HepG2 (cell line): Measurements from ENCODE around the gene TMCO4. TPM values are rescaled to one million over a fixed set of nuclear protein-coding genes. Genes with fewer than 3 reads are reported as not detected.

Experiments
- FLYWCH1 ChIP-seq: sonication (generic); formaldehyde crosslinking; IDR thresholded peaks from 2 replicates; pipeline ENCODE4 v1.8.1; 2023; ENCODE audit warnings: mild to moderate bottlenecking, missing genetic modification reagents
- HNRNPUL1 ChIP-seq: fragments of 200-400 bp; formaldehyde crosslinking; IDR thresholded peaks from 2 replicates; pipeline ENCODE4 v1.6.1; 2017; ENCODE audit warnings: low read depth, mild to moderate bottlenecking, low read length, moderate library complexity
- POLR2AphosphoS2 ChIP-seq: IDR thresholded peaks from 2 replicates; pipeline ENCODE4 v1.6.1; 2011; ENCODE audit warnings: low read depth, low read length, improper control_type of control experiment
- RBAK ChIP-seq: sonication (generic); formaldehyde crosslinking; IDR thresholded peaks from 2 replicates; pipeline ENCODE4 v1.5.1; 2020; ENCODE audit warnings: mild to moderate bottlenecking, missing genetic modification reagents
- RORA ChIP-seq: sonication (generic); formaldehyde crosslinking; IDR thresholded peaks from 2 replicates; pipeline ENCODE4 v1.5.0; 2020; ENCODE audit warnings: mild to moderate bottlenecking, missing genetic modification reagents, moderate library complexity
- SRSF9 ChIP-seq: fragments of 200-400 bp; formaldehyde crosslinking; IDR thresholded peaks from 2 replicates; pipeline ENCODE4 v1.6.1; 2018; ENCODE audit warnings: borderline replicate concordance, mild to moderate bottlenecking, low read depth, low read length; ENCODE audit not compliant: insufficient read depth, poor library complexity, severe bottlenecking
- ZBTB38 ChIP-seq: sonication (generic); formaldehyde crosslinking; IDR thresholded peaks from 2 replicates; pipeline ENCODE4 v1.5.1; 2020; ENCODE audit warnings: mild to moderate bottlenecking, missing genetic modification reagents
- ZNF12 ChIP-seq: sonication (generic); formaldehyde crosslinking; IDR thresholded peaks from 2 replicates; pipeline ENCODE4 v1.5.0; 2020; ENCODE audit warnings: missing genetic modification reagents
- ZNF34 ChIP-seq: sonication (generic); formaldehyde crosslinking; IDR thresholded peaks from 2 replicates; pipeline ENCODE4 v1.4.0; 2020; ENCODE audit warnings: mild to moderate bottlenecking, missing genetic modification reagents, borderline replicate concordance
- ZNF574 ChIP-seq: sonication (generic); formaldehyde crosslinking; IDR thresholded peaks from 2 replicates; pipeline ENCODE4 v1.4.0; 2020; ENCODE audit warnings: missing genetic modification reagents
- polyA plus RNA-seq, 8 experiments: library from polyadenylated mRNA; depleted of rRNA in 3 of 8; stranded (reverse) in 7 of 8; unstranded in 1 of 8; fragments of >200 nt; fragmentation: Illumina TruSeq in 4 of 8; extraction: Trizol in 4 of 8; gene quantifications; 2 replicates each; pipeline versions ENCODE4 v1.2.1 to v1.2.3, GENCODE V29; 2011 to 2016; ENCODE audit warnings: low read depth in 4 of 8, missing spikeins in 1 of 8, mixed read lengths in 1 of 8; ENCODE audit not compliant: insufficient read depth in 1 of 8
- total RNA-seq, 5 experiments: library from RNA; depleted of rRNA; stranded (reverse); fragments of >200 nt; fragmentation: Illumina TruSeq; extraction: Trizol; gene quantifications; 2 replicates each; pipeline ENCODE4 v1.2.3, GENCODE V29; 2016; ENCODE audit warnings: low read depth in 1 of 5
- TF ChIP-seq, protein P1 (sequence below): sonication (generic); formaldehyde crosslinking; IDR thresholded peaks from 2 replicates; pipeline ENCODE4 v1.5.1; 2020; ENCODE audit warnings: missing genetic modification reagents, mild to moderate bottlenecking, borderline replicate concordance
- TF ChIP-seq, protein P2 (sequence below): sonication (generic); formaldehyde crosslinking; IDR thresholded peaks from 2 replicates; pipeline ENCODE4 v1.8.0; 2023; ENCODE audit warnings: mild to moderate bottlenecking, missing genetic modification reagents
- TF ChIP-seq, protein P3 (sequence below): sonication (generic); formaldehyde crosslinking; IDR thresholded peaks from 2 replicates; pipeline ENCODE4; 2020; ENCODE audit warnings: missing genetic modification reagents, mild to moderate bottlenecking, borderline replicate concordance
- TF ChIP-seq, protein P4 (sequence below): sonication (generic); formaldehyde crosslinking; IDR thresholded peaks from 2 replicates; pipeline ENCODE4 v1.9.0; 2021; ENCODE audit warnings: missing genetic modification reagents, mild to moderate bottlenecking, borderline replicate concordance
- TF ChIP-seq, protein P5 (sequence below): sonication (generic); formaldehyde crosslinking; IDR thresholded peaks from 2 replicates; pipeline ENCODE4 v1.4.0; 2020; ENCODE audit warnings: missing genetic modification reagents

TMCO4 gene
- total and polyA plus RNA-seq, 2 of the 13 experiments (the other 11 are each of a cell fraction or from before 2014, with no cell fraction given) = 2.1 to 4.1 TPM

DNA sequence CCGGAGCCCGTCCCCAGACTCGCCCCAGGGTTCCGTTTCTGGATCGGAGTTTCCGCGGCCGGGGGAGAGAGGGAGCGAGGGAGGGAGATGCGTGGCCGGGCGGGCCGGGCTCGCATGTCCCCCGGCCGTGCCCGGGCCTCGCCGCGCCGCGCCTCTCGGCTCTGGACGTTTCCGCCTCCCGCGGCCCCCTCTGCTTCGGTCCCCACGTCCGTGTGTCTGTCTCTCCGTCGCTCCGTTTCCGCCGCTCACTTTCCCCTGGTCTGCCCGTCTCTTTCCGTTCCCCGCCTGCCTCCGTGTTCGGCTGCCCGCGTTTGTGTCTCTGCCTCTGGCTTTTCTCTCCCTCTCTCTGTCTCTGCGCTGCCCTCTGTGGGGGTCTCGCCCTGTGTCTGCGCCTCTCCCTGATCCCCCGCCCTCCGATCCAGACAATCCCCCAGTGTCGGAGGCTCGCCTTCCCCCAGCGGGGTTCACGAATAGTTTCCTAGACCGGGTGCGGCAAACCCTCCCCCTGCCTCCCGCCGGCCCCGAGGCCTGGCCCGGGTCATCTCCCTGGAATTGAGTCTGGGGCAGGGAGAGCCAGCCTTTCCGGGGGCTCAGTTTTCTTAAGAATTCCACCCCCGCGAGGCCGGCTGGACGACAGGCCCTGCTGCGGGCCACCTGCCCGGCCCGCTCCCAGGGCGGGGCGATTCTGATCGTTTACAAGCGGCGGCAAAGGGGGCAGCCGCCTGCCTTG lies 154.9 kb downstream of the TMCO4 start (continued):
- TF ChIP-seq HNRNPUL1 (no peak), ZNF574 (CRISPR knock-in tag) (0 out of 2 replicates have a peak, but pooled peaks have one; percentile 17), FLYWCH1 (CRISPR knock-in tag) (no peak), POLR2AphosphoS2 (no peak), SRSF9 (no peak), ZNF12 (CRISPR knock-in tag) (no peak), RBAK (CRISPR knock-in tag) (no peak), ZNF34 (CRISPR knock-in tag) (no peak), RORA (CRISPR knock-in tag) (no peak), ZBTB38 (CRISPR knock-in tag) (no peak)
- TF ChIP-seq, protein P1, sequence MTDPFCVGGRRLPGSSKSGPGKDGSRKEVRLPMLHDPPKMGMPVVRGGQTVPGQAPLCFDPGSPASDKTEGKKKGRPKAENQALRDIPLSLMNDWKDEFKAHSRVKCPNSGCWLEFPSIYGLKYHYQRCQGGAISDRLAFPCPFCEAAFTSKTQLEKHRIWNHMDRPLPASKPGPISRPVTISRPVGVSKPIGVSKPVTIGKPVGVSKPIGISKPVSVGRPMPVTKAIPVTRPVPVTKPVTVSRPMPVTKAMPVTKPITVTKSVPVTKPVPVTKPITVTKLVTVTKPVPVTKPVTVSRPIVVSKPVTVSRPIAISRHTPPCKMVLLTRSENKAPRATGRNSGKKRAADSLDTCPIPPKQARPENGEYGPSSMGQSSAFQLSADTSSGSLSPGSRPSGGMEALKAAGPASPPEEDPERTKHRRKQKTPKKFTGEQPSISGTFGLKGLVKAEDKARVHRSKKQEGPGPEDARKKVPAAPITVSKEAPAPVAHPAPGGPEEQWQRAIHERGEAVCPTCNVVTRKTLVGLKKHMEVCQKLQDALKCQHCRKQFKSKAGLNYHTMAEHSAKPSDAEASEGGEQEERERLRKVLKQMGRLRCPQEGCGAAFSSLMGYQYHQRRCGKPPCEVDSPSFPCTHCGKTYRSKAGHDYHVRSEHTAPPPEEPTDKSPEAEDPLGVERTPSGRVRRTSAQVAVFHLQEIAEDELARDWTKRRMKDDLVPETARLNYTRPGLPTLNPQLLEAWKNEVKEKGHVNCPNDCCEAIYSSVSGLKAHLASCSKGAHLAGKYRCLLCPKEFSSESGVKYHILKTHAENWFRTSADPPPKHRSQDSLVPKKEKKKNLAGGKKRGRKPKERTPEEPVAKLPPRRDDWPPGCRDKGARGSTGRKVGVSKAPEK (CRISPR knock-in tag) = no peak
- TF ChIP-seq, protein P2, sequence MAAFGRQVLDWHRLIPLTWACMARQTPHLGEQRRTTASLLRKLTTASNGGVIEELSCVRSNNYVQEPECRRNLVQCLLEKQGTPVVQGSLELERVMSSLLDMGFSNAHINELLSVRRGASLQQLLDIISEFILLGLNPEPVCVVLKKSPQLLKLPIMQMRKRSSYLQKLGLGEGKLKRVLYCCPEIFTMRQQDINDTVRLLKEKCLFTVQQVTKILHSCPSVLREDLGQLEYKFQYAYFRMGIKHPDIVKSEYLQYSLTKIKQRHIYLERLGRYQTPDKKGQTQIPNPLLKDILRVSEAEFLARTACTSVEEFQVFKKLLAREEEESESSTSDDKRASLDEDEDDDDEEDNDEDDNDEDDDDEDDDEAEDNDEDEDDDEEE (CRISPR knock-in tag) = peak; percentile 81
- TF ChIP-seq, protein P3, sequence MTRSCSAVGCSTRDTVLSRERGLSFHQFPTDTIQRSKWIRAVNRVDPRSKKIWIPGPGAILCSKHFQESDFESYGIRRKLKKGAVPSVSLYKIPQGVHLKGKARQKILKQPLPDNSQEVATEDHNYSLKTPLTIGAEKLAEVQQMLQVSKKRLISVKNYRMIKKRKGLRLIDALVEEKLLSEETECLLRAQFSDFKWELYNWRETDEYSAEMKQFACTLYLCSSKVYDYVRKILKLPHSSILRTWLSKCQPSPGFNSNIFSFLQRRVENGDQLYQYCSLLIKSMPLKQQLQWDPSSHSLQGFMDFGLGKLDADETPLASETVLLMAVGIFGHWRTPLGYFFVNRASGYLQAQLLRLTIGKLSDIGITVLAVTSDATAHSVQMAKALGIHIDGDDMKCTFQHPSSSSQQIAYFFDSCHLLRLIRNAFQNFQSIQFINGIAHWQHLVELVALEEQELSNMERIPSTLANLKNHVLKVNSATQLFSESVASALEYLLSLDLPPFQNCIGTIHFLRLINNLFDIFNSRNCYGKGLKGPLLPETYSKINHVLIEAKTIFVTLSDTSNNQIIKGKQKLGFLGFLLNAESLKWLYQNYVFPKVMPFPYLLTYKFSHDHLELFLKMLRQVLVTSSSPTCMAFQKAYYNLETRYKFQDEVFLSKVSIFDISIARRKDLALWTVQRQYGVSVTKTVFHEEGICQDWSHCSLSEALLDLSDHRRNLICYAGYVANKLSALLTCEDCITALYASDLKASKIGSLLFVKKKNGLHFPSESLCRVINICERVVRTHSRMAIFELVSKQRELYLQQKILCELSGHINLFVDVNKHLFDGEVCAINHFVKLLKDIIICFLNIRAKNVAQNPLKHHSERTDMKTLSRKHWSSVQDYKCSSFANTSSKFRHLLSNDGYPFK (CRISPR knock-in tag) = no peak
- TF ChIP-seq, protein P4, sequence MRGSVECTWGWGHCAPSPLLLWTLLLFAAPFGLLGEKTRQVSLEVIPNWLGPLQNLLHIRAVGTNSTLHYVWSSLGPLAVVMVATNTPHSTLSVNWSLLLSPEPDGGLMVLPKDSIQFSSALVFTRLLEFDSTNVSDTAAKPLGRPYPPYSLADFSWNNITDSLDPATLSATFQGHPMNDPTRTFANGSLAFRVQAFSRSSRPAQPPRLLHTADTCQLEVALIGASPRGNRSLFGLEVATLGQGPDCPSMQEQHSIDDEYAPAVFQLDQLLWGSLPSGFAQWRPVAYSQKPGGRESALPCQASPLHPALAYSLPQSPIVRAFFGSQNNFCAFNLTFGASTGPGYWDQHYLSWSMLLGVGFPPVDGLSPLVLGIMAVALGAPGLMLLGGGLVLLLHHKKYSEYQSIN = no peak
- TF ChIP-seq, protein P5, sequence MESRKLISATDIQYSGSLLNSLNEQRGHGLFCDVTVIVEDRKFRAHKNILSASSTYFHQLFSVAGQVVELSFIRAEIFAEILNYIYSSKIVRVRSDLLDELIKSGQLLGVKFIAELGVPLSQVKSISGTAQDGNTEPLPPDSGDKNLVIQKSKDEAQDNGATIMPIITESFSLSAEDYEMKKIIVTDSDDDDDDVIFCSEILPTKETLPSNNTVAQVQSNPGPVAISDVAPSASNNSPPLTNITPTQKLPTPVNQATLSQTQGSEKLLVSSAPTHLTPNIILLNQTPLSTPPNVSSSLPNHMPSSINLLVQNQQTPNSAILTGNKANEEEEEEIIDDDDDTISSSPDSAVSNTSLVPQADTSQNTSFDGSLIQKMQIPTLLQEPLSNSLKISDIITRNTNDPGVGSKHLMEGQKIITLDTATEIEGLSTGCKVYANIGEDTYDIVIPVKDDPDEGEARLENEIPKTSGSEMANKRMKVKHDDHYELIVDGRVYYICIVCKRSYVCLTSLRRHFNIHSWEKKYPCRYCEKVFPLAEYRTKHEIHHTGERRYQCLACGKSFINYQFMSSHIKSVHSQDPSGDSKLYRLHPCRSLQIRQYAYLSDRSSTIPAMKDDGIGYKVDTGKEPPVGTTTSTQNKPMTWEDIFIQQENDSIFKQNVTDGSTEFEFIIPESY (CRISPR knock-in tag) = no peak
